HG02571 (cell line): Measurements from ENCODE around the gene LAD1.

Experiments used
- ATAC-seq: cut with Tn5 transposase; IDR thresholded peaks from one replicate; pipeline ENCODE4 v1.9.1; 2021; ENCODE audit warnings: mild to moderate bottlenecking, moderate library complexity; ENCODE audit not compliant: unreplicated experiment

LAD1 gene

GRCh38 chr1:201350361-201350725 lies 48.8 kb downstream of the LAD1 start:
- ATAC-seq, result no peak

- ATAC-seq, result no peak
Measured at GRCh38 chr1:201349092-201349491, 50.0 kb downstream of the LAD1 start.

GRCh38 chr1:201348211-201348566 lies 50.9 kb downstream of the LAD1 start:
- ATAC-seq, result no peak

GRCh38 chr1:201347498-201348210 lies 51.5 kb downstream of the LAD1 start:
- no peak for ATAC-seq

GRCh38 chr1:201346987-201347386 lies 52.1 kb downstream of the LAD1 start:
- no peak for ATAC-seq

- ATAC-seq, result no peak
Measured at GRCh38 chr1:201346337-201346939, 52.7 kb downstream of the LAD1 start.

- no peak for ATAC-seq
Measured at GRCh38 chr1:201345081-201345355, 54.1 kb downstream of the LAD1 start.

- no peak for ATAC-seq
Measured at GRCh38 chr1:201344206-201345080, 54.7 kb downstream of the LAD1 start.

- ATAC-seq, result no peak
Measured at GRCh38 chr1:201341377-201341776, 57.7 kb downstream of the LAD1 start.

GRCh38 chr1:201336711-201337450 lies 62.2 kb downstream of the LAD1 start:
- no peak for ATAC-seq

GRCh38 chr1:201335901-201336300 lies 63.2 kb downstream of the LAD1 start:
- ATAC-seq, result no peak

- ATAC-seq, result no peak
Measured at GRCh38 chr1:201335174-201335870, 63.8 kb downstream of the LAD1 start.

- no peak for ATAC-seq
Measured at GRCh38 chr1:201334325-201335173, 64.6 kb downstream of the LAD1 start.

- ATAC-seq, result no peak
Measured at GRCh38 chr1:201332616-201333335, 66.3 kb downstream of the LAD1 start.

- no peak for ATAC-seq
Measured at GRCh38 chr1:201332021-201332420, 67.1 kb downstream of the LAD1 start.

- ATAC-seq, result no peak
Measured at GRCh38 chr1:201331166-201331565, 68.0 kb downstream of the LAD1 start.
